ENCODE results near the gene MRTFA.
"Not testable (repeated sequence)": the region's sequence is repeated elsewhere in the genome, so short reads cannot be mapped to it uniquely, and the experiment has no call there.

MRTFA gene

DNA sequence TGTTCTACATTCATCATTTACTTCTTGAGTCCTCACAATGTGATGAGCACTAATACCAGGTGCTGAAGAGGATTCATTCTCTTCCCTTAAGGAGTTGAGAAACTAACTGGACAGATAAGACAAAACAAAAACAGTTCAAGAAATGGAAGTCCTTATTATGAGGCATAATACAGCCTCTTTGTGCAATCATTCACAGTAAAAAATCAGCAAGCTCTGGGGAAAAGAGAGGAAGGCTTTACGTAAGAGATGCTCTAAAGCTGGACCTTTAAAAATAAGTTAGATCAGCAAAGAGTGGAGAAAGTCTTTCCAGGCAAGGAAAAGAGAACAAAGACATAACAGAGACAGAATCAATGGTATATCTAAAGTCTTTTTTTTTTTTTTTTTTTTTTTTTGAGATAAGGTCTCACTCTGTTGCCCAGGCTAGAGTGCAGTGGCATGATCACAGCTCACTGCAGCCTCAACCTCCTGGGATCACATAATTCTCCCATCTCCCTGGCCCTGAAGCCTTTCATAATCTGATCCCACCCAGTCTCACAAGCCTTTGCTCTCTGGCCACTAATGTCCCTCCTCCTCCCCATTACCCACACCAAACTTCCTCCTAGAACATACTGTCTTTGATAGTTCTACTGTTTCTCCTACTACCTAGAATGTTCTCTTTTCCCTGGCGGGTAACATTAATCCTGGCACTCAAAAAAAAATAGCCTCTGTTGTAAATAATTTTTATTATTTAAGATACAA lies 40.9 kb downstream of the MRTFA start:
- H3K4me1 ChIP-seq (ENCODE audit: control insufficient read depth, insufficient read depth, low read length, unreplicated experiment): peaks cover 19% of the 10 kb centered on the region

DNA sequence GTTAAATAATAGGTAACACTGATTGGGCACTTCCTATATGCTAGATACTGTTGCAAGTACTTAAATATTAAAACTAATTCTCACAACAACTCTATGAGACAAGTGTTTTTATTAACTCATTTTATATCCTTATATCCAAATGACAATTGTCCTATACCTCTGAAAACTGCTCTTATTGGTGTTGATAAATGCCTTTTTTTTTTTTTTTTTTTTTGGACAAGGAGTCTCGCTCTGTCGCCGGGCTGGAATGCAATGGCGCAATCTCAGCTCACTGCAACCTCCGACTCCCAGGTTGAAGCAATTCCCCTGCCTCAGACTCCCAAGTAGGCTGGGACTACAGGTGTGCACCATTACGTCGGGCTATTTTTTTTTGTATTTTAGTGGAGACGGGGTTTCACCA lies 41.6 kb downstream of the MRTFA start:
- Histone ChIP-seq H3K36me3 (ENCODE audit: insufficient read depth, low read length) (no peaks in the 10 kb centered on the region), H3K79me2 (ENCODE audit: control insufficient read depth, insufficient read depth, low read length, unreplicated experiment) (peaks cover 44% of the 10 kb centered on the region), H2AFZ (ENCODE audit: low read length, unreplicated experiment) (no peak overlapping the region), H3K27ac (ENCODE audit: low read depth, low read length) (no peak overlapping the region), H3K27me3 (ENCODE audit: insufficient read depth, low read length) (no peaks in the 10 kb centered on the region), H3K4me1 (ENCODE audit: control insufficient read depth, insufficient read depth, low read length, unreplicated experiment) (peaks cover 19% of the 10 kb centered on the region), H3K4me3 (ENCODE audit: low read depth, low read length) (no peak overlapping the region)

More for the DNA sequence above, 40.9 kb downstream of the MRTFA start:
- no peak overlapping the region for H3K27ac ChIP-seq (ENCODE audit: low read depth, low read length)
- H3K27me3 ChIP-seq (ENCODE audit: insufficient read depth, low read length): no peaks in the 10 kb centered on the region
- no peak overlapping the region for H3K4me3 ChIP-seq (ENCODE audit: low read depth, low read length)
- no peak overlapping the region for H2AFZ ChIP-seq (ENCODE audit: low read length, unreplicated experiment)
- peaks cover 44% of the 10 kb centered on the region for H3K79me2 ChIP-seq (ENCODE audit: control insufficient read depth, insufficient read depth, low read length, unreplicated experiment)
- no peaks in the 10 kb centered on the region for H3K36me3 ChIP-seq (ENCODE audit: insufficient read depth, low read length)

DNA sequence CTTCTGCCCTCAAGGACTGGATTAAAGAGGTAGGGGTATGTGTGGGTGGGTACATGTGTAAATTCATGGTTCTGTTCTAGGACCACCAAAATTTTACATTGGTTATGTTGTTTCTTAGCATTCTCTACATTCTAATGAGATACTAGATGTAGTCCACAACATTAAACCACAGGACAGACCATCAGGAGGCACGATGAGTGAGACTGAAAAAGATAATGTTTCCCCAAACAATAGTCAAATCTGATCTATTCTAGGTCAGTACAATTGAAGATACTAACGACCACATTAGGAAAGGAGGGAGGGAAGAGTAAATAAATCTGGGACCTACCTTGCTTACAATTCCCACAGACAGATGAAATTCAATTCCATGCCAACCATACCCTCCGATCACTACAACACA lies 42.2 kb downstream of the MRTFA start:
- Histone ChIP-seq H3K79me2 (ENCODE audit: control insufficient read depth, insufficient read depth, low read length, unreplicated experiment) (peaks cover 42% of the 10 kb centered on the region), H3K27me3 (ENCODE audit: insufficient read depth, low read length) (no peaks in the 10 kb centered on the region), H3K36me3 (ENCODE audit: insufficient read depth, low read length) (no peaks in the 10 kb centered on the region), H3K27ac (ENCODE audit: low read depth, low read length) (no peak overlapping the region), H3K4me3 (ENCODE audit: low read depth, low read length) (no peak overlapping the region), H2AFZ (ENCODE audit: low read length, unreplicated experiment) (no peak overlapping the region), H3K4me1 (ENCODE audit: control insufficient read depth, insufficient read depth, low read length, unreplicated experiment) (peaks cover 20% of the 10 kb centered on the region)

DNA sequence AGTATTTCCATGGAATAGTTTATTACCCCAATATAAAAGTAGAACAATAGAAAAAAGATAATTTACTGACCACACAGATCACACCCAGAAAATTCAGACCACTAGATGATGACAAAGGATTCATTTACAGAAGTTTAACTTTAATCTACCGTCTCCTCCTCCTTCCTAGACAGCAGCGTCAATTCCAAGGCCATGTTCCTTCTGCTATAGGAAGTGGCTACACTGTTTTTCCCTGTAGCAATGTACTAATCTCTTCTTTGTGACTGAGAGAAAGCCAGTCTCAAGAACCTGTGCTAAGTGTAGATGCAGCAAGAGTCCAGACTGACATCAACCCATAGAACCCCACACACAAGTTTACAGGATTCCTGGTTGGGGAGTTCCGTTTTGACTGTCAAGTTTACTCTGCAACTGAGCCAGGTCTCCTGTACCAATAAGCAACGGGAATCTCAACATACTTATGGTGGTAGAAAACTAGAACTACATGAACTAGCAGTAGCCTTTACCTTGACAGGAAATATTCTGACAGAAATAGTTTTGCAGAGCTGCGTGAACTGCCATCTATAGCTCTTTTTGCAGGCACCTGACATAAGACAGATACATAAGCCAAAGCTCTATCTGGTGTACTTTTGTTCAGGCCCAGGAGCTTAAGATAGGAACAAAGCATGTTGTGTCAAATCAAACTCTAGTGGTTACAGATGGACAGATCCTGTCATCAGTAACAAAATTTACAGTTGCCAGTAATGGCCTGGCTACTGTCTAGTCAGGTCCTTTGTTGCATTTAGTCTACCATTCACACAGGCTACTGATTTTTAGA lies 42.9 kb downstream of the MRTFA start:
- no peaks in the 10 kb centered on the region for H3K27me3 ChIP-seq (ENCODE audit: insufficient read depth, low read length)
- no peak overlapping the region for H3K4me3 ChIP-seq (ENCODE audit: low read depth, low read length)
- H2AFZ ChIP-seq (ENCODE audit: low read length, unreplicated experiment): no peak overlapping the region
- peaks cover 43% of the 10 kb centered on the region for H3K79me2 ChIP-seq (ENCODE audit: control insufficient read depth, insufficient read depth, low read length, unreplicated experiment)
- peaks cover 25% of the 10 kb centered on the region for H3K4me1 ChIP-seq (ENCODE audit: control insufficient read depth, insufficient read depth, low read length, unreplicated experiment)
- no peak overlapping the region for H3K27ac ChIP-seq (ENCODE audit: low read depth, low read length)
- no peaks in the 10 kb centered on the region for H3K36me3 ChIP-seq (ENCODE audit: insufficient read depth, low read length)

DNA sequence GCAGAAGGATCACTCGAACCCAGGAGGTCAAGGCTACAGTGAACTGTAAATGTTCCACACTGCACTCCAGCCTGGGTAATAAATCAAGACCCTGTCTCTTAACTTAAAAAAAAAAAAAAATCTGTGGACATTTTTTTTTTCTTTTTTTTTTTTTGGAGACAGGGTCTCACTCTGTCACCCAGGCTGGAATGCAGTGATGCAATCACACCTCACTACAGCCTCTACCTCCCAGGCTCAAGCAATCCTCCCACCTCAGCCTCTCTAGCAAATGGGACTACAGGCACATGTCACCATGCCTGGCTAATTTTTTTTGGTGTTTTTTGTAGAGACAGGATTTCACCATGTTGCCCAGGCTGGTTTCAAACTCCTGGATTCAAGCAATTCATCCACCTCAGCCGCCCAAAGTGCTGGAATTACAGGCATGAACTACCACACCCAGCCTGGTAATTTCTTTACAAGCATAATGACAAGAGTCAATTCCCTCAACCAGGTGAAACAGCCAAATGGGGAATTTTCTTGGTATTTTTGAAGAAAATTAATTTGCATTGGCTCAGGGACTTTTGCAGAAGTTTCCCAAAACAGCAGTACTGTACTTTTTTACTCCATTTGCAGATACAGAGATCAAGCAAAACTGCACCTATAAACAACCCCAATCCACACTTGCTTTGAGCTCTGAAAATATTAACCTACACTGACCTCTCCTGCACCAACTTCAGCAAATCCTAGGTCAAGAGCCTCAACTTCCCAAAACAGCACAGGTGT lies 44.0 kb downstream of the MRTFA start:
- Histone ChIP-seq H2AFZ (ENCODE audit: low read length, unreplicated experiment) (no peak overlapping the region), H3K36me3 (ENCODE audit: insufficient read depth, low read length) (no peaks in the 10 kb centered on the region), H3K27ac (ENCODE audit: low read depth, low read length) (no peak overlapping the region), H3K4me3 (ENCODE audit: low read depth, low read length) (no peak overlapping the region), H3K27me3 (ENCODE audit: insufficient read depth, low read length) (no peaks in the 10 kb centered on the region), H3K79me2 (ENCODE audit: control insufficient read depth, insufficient read depth, low read length, unreplicated experiment) (peaks cover 44% of the 10 kb centered on the region), H3K4me1 (ENCODE audit: control insufficient read depth, insufficient read depth, low read length, unreplicated experiment) (peaks cover 18% of the 10 kb centered on the region)

DNA sequence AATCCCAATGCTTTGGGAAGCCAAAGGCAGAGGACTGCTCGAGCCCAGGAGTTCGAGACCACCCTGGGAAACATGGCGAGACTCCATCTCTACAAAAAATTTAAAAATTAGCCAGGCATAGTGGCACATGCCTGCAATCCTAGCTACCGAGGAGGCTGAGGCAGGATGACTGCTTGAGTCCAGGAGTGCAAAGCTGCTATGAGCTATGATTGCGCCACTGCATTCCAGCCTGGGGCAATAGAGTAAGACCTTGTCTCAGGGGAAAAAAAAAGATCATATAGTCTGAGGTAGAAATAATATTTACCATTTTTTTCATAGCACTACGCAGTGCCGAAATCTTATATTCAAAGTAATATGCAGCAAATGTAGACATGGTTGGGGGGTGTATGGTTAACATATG lies 47.8 kb downstream of the MRTFA start:
- Histone ChIP-seq H3K4me1 (ENCODE audit: control insufficient read depth, insufficient read depth, low read length, unreplicated experiment) (peaks cover 11% of the 10 kb centered on the region), H3K27ac (ENCODE audit: low read depth, low read length) (no peak overlapping the region), H2AFZ (ENCODE audit: low read length, unreplicated experiment) (no peak overlapping the region), H3K36me3 (ENCODE audit: insufficient read depth, low read length) (no peaks in the 10 kb centered on the region), H3K27me3 (ENCODE audit: insufficient read depth, low read length) (no peaks in the 10 kb centered on the region), H3K4me3 (ENCODE audit: low read depth, low read length) (no peak overlapping the region), H3K79me2 (ENCODE audit: control insufficient read depth, insufficient read depth, low read length, unreplicated experiment) (peaks cover 24% of the 10 kb centered on the region)

DNA sequence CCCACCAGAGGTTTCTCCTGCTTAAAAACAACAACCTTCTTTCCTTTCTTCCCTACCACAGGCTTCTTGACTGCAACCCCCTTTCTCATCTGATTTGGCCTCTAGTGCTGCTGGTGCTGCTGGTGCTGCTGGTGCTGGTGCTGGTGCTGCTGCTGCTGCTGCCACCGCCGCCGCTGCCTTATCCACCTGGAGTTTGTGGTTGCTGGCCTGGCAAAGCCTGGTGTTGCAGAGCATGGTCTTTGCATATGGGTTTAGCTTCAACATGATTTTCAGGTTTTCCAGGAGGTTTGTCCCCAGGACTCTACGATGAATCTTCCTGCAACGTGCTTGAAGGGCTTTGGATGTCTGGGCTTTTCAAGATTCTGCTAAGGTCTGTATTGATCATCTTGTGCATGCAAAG lies 49.7 kb downstream of the MRTFA start:
- Histone ChIP-seq H2AFZ (ENCODE audit: low read length, unreplicated experiment) (no peak overlapping the region), H3K27ac (ENCODE audit: low read depth, low read length) (no peak overlapping the region), H3K4me1 (ENCODE audit: control insufficient read depth, insufficient read depth, low read length, unreplicated experiment) (peaks cover 11% of the 10 kb centered on the region), H3K36me3 (ENCODE audit: insufficient read depth, low read length) (no peaks in the 10 kb centered on the region), H3K27me3 (ENCODE audit: insufficient read depth, low read length) (no peaks in the 10 kb centered on the region), H3K79me2 (ENCODE audit: control insufficient read depth, insufficient read depth, low read length, unreplicated experiment) (peaks cover 18% of the 10 kb centered on the region), H3K4me3 (ENCODE audit: low read depth, low read length) (no peak overlapping the region)

DNA sequence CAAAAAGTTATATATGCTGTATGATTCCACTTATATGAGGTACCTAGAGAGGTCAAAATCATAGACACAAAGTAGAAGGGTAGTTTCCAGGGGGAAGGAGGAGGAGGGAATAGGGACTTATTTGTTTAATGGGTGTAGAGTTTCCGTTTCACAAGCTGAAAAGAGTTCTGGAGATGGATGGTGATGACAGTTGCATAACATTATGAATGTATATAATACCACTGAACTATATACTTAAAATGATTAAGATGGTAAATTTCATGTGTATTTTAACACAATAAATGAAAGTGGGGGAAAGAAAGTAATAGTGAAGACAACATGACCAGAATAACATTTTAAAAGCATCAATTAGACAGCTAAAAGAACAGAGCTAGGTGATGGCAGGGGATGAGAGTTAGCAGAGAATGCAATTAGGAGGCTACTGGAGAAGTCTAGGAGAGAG lies 51.2 kb downstream of the MRTFA start:
- Histone ChIP-seq H2AFZ (ENCODE audit: low read length, unreplicated experiment) (no peak overlapping the region), H3K4me1 (ENCODE audit: control insufficient read depth, insufficient read depth, low read length, unreplicated experiment) (peaks cover 11% of the 10 kb centered on the region), H3K4me3 (ENCODE audit: low read depth, low read length) (no peak overlapping the region), H3K79me2 (ENCODE audit: control insufficient read depth, insufficient read depth, low read length, unreplicated experiment) (peaks cover 20% of the 10 kb centered on the region), H3K27me3 (ENCODE audit: insufficient read depth, low read length) (no peaks in the 10 kb centered on the region), H3K36me3 (ENCODE audit: insufficient read depth, low read length) (no peaks in the 10 kb centered on the region), H3K27ac (ENCODE audit: low read depth, low read length) (no peak overlapping the region)

DNA sequence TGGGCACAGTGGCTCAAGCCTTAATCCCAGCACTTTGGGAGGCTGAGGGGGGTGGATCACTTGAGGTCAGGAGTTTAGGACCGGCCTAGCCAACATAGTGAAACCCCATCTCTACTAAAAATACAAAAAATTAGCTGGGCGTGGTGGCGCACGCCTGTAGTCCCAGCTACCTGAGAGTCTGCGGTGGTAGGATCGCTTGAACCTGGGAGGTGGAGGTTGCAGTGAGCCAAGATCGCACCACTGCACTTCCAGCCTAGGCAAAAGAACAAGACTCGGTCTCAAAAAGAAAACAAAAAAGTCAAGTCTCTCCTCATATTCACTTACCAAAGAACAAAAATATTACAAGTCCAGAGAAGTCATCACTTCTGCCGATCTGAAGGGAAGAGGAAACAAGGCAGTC lies 51.8 kb downstream of the MRTFA start:
- H3K4me3 ChIP-seq (ENCODE audit: low read depth, low read length); H3K36me3 ChIP-seq (ENCODE audit: insufficient read depth, low read length); H3K27ac ChIP-seq (ENCODE audit: low read depth, low read length); H2AFZ ChIP-seq (ENCODE audit: low read length, unreplicated experiment); H3K27me3 ChIP-seq (ENCODE audit: insufficient read depth, low read length): not testable (repeated sequence)
- Histone ChIP-seq H3K4me1 (ENCODE audit: control insufficient read depth, insufficient read depth, low read length, unreplicated experiment) (peaks cover 13% of the 10 kb centered on the region), H3K79me2 (ENCODE audit: control insufficient read depth, insufficient read depth, low read length, unreplicated experiment) (peaks cover 20% of the 10 kb centered on the region)

DNA sequence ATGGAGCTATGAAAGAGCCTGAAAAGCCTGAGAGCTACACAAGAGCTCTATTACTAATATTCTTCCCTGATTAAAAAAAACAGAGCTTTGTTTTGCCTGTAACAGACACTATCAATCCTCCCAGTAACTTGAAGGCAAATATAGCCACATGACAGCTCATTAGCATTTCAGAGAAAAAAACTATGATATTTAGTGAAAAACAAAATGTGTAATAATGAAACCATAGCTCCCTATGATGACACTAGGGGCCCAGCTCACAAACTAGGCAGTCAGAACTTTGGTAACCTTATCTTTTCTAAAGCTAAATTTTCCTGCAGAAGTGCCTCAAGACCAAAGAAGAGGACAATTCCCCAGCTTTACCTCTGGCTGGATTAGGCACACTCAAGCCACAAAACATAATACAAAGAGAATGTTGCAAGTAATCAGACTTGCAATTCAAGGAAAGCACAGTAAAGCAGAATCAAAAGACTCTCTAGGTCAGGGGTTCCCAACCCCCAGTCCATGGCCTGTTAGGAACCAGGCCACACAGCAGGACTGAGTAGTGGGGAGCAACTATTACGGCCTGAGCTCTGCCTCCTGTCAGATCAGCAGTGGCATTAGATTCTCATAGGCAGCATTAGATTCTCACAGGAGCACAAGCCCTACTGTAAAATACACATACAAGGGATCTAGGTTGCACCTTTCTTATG lies 53.3 kb downstream of the MRTFA start:
- peaks cover 10% of the 10 kb centered on the region for H3K79me2 ChIP-seq (ENCODE audit: control insufficient read depth, insufficient read depth, low read length, unreplicated experiment)
- H3K4me3 ChIP-seq (ENCODE audit: low read depth, low read length): no peak overlapping the region
- H3K4me1 ChIP-seq (ENCODE audit: control insufficient read depth, insufficient read depth, low read length, unreplicated experiment): peaks cover 2% of the 10 kb centered on the region
- H2AFZ ChIP-seq (ENCODE audit: low read length, unreplicated experiment): no peak overlapping the region
- no peaks in the 10 kb centered on the region for H3K36me3 ChIP-seq (ENCODE audit: insufficient read depth, low read length)
- no peaks in the 10 kb centered on the region for H3K27me3 ChIP-seq (ENCODE audit: insufficient read depth, low read length)
- no peak overlapping the region for H3K27ac ChIP-seq (ENCODE audit: low read depth, low read length)

All from ACC112 (cell line).